Measurements from ENCODE around the gene PEX10. TPM values are rescaled to one million over a fixed set of nuclear protein-coding genes. Genes with fewer than 3 reads are reported as not detected.

The PEX10 gene
- total and polyA plus RNA-seq, 9 donors: 16.3 to 20.6 (median 18.5) TPM

GRCh38 chr1:2384130-2384860 is 28.1 kb downstream of the PEX10 start:
- Histone ChIP-seq H3K36me3 (ENCODE audit: control insufficient read depth, insufficient read depth, low read length) (peaks cover 15% of the 10 kb centered on the region), H3K4me1 (ENCODE audit: control insufficient read depth, insufficient read depth, low read length) (peaks cover 41% of the 10 kb centered on the region), H3K9me3 (replicated peaks; ENCODE audit: control insufficient read depth, low read depth, low read length) (no peaks in the 10 kb centered on the region), H3K27ac (ENCODE audit: low read length) (peak overlapping the region; percentile 67), H3K27me3 (ENCODE audit: control insufficient read depth, insufficient read depth, low read length) (no peaks in the 10 kb centered on the region), H3K4me3 (ENCODE audit: low read length) (no peak overlapping the region)
- 86% methylated on average over 14 of the region's 21 CpGs for WGBS (ENCODE audit: insufficient coverage)
- DNase-seq: no peak

- WGBS (ENCODE audit: insufficient coverage): 89% methylated on average over 13 of the region's 14 CpGs
- DNase-seq: no peak
- no peaks in the 10 kb centered on the region for H3K27me3 ChIP-seq (ENCODE audit: control insufficient read depth, insufficient read depth, low read length)
- no peak overlapping the region for H3K4me3 ChIP-seq (ENCODE audit: low read length)
- peaks cover 48% of the 10 kb centered on the region for H3K4me1 ChIP-seq (ENCODE audit: control insufficient read depth, insufficient read depth, low read length)
- H3K9me3 ChIP-seq (replicated peaks; ENCODE audit: control insufficient read depth, low read depth, low read length): no peaks in the 10 kb centered on the region
- H3K36me3 ChIP-seq (ENCODE audit: control insufficient read depth, insufficient read depth, low read length): peaks cover 15% of the 10 kb centered on the region
- no peak overlapping the region for H3K27ac ChIP-seq (ENCODE audit: low read length)
Observed at GRCh38 chr1:2383576-2383975, 28.8 kb downstream of the PEX10 start.

GRCh38 chr1:2382621-2383361 is 29.6 kb downstream of the PEX10 start:
- WGBS (ENCODE audit: insufficient coverage): 53% methylated on average over 9 of the region's 13 CpGs
- no peak for DNase-seq
- Histone ChIP-seq H3K9me3 (replicated peaks; ENCODE audit: control insufficient read depth, low read depth, low read length) (no peaks in the 10 kb centered on the region), H3K4me3 (ENCODE audit: low read length) (no peak overlapping the region), H3K36me3 (ENCODE audit: control insufficient read depth, insufficient read depth, low read length) (peaks cover 8% of the 10 kb centered on the region), H3K4me1 (ENCODE audit: control insufficient read depth, insufficient read depth, low read length) (peaks cover 56% of the 10 kb centered on the region), H3K27ac (ENCODE audit: low read length) (no peak overlapping the region), H3K27me3 (ENCODE audit: control insufficient read depth, insufficient read depth, low read length) (no peaks in the 10 kb centered on the region)

- peaks cover 61% of the 10 kb centered on the region for H3K4me1 ChIP-seq (ENCODE audit: control insufficient read depth, insufficient read depth, low read length)
- H3K27ac ChIP-seq (ENCODE audit: low read length): peak overlapping the region; percentile 20
- no peak overlapping the region for H3K4me3 ChIP-seq (ENCODE audit: low read length)
- no peaks in the 10 kb centered on the region for H3K9me3 ChIP-seq (replicated peaks; ENCODE audit: control insufficient read depth, low read depth, low read length)
- no peaks in the 10 kb centered on the region for H3K27me3 ChIP-seq (ENCODE audit: control insufficient read depth, insufficient read depth, low read length)
- peaks cover 2% of the 10 kb centered on the region for H3K36me3 ChIP-seq (ENCODE audit: control insufficient read depth, insufficient read depth, low read length)
- WGBS (ENCODE audit: insufficient coverage): 50% methylated on average over 28 of the region's 28 CpGs
- DNase-seq: peak; percentile 88
Observed at GRCh38 chr1:2381741-2382620, 30.4 kb downstream of the PEX10 start.

- H3K27me3 ChIP-seq (ENCODE audit: control insufficient read depth, insufficient read depth, low read length): no peaks in the 10 kb centered on the region
- WGBS (ENCODE audit: insufficient coverage): 57% methylated on average over 26 of the region's 32 CpGs
- no peaks in the 10 kb centered on the region for H3K9me3 ChIP-seq (replicated peaks; ENCODE audit: control insufficient read depth, low read depth, low read length)
- peak; percentile 46 for DNase-seq
- peaks cover 63% of the 10 kb centered on the region for H3K4me1 ChIP-seq (ENCODE audit: control insufficient read depth, insufficient read depth, low read length)
- peak overlapping the region; percentile 20 for H3K27ac ChIP-seq (ENCODE audit: low read length)
- no peak overlapping the region for H3K4me3 ChIP-seq (ENCODE audit: low read length)
- no peaks in the 10 kb centered on the region for H3K36me3 ChIP-seq (ENCODE audit: control insufficient read depth, insufficient read depth, low read length)
Observed at GRCh38 chr1:2380816-2381591, 31.4 kb downstream of the PEX10 start.

- Histone ChIP-seq H3K36me3 (ENCODE audit: control insufficient read depth, insufficient read depth, low read length) (no peaks in the 10 kb centered on the region), H3K4me1 (ENCODE audit: control insufficient read depth, insufficient read depth, low read length) (peaks cover 62% of the 10 kb centered on the region), H3K27me3 (ENCODE audit: control insufficient read depth, insufficient read depth, low read length) (no peaks in the 10 kb centered on the region), H3K4me3 (ENCODE audit: low read length) (no peak overlapping the region), H3K9me3 (replicated peaks; ENCODE audit: control insufficient read depth, low read depth, low read length) (no peaks in the 10 kb centered on the region), H3K27ac (ENCODE audit: low read length) (no peak overlapping the region)
- WGBS (ENCODE audit: insufficient coverage): 91% methylated on average over 16 of the region's 23 CpGs
- no peak for DNase-seq
Observed at GRCh38 chr1:2379733-2380404, 32.5 kb downstream of the PEX10 start.

- peaks cover 57% of the 10 kb centered on the region for H3K4me1 ChIP-seq (ENCODE audit: control insufficient read depth, insufficient read depth, low read length)
- 72% methylated on average over 9 of the region's 18 CpGs for WGBS (ENCODE audit: insufficient coverage)
- no peaks in the 10 kb centered on the region for H3K9me3 ChIP-seq (replicated peaks; ENCODE audit: control insufficient read depth, low read depth, low read length)
- H3K27ac ChIP-seq (ENCODE audit: low read length): peak overlapping the region; percentile 65
- no peaks in the 10 kb centered on the region for H3K36me3 ChIP-seq (ENCODE audit: control insufficient read depth, insufficient read depth, low read length)
- H3K27me3 ChIP-seq (ENCODE audit: control insufficient read depth, insufficient read depth, low read length): no peaks in the 10 kb centered on the region
- no peak overlapping the region for H3K4me3 ChIP-seq (ENCODE audit: low read length)
- DNase-seq: no peak
Observed at GRCh38 chr1:2378956-2379732, 33.2 kb downstream of the PEX10 start.

GRCh38 chr1:2378441-2378851 is 33.9 kb downstream of the PEX10 start:
- DNase-seq: peak; percentile 68
- no peaks in the 10 kb centered on the region for H3K9me3 ChIP-seq (replicated peaks; ENCODE audit: control insufficient read depth, low read depth, low read length)
- WGBS (ENCODE audit: insufficient coverage): 75% methylated on average over 24 of the region's 24 CpGs
- peaks cover 57% of the 10 kb centered on the region for H3K4me1 ChIP-seq (ENCODE audit: control insufficient read depth, insufficient read depth, low read length)
- H3K27me3 ChIP-seq (ENCODE audit: control insufficient read depth, insufficient read depth, low read length): no peaks in the 10 kb centered on the region
- H3K36me3 ChIP-seq (ENCODE audit: control insufficient read depth, insufficient read depth, low read length): no peaks in the 10 kb centered on the region
- peak overlapping the region; percentile 65 for H3K27ac ChIP-seq (ENCODE audit: low read length)
- H3K4me3 ChIP-seq (ENCODE audit: low read length): no peak overlapping the region
